Fibroblast of pulmonary artery (primary cell): ENCODE results near the gene KMT2E.

ENCODE experiments used
- DNase-seq: peaks from one replicate; pipeline ENCODE4 v3.0.0-alpha.2; 2010; ENCODE audit warnings: low read depth
- H3K4me3 ChIP-seq: replicated peaks from 2 replicates; pipeline ENCODE4 v1.5.1; 2011; ENCODE audit warnings: low read depth, mild to moderate bottlenecking, control low read depth, low read length, moderate library complexity
- CTCF ChIP-seq: IDR thresholded peaks from 2 replicates; pipeline ENCODE4 v1.5.1; 2011; ENCODE audit warnings: mild to moderate bottlenecking, control low read depth, low read length, inconsistent platforms; ENCODE audit errors: missing control alignments

The KMT2E gene

GRCh38 chr7:105101864-105102263 lies 87.9 kb downstream of the KMT2E start:
- H3K4me3 ChIP-seq, result no peak overlapping the region
- TF ChIP-seq CTCF, result no peak
- no peak for DNase-seq

- no peak for DNase-seq
- no peak for TF ChIP-seq CTCF
- no peak overlapping the region for H3K4me3 ChIP-seq
Observed at GRCh38 chr7:105102557-105103352, 88.8 kb downstream of the KMT2E start.

- no peak for TF ChIP-seq CTCF
- DNase-seq, result no peak
- no peak overlapping the region for H3K4me3 ChIP-seq
Observed at GRCh38 chr7:105105579-105105978, 91.6 kb downstream of the KMT2E start.

- no peak for TF ChIP-seq CTCF
- DNase-seq, result no peak
- H3K4me3 ChIP-seq, result no peak overlapping the region
Observed at GRCh38 chr7:105106473-105106872, 92.5 kb downstream of the KMT2E start.

GRCh38 chr7:105107458-105107857 lies 93.5 kb downstream of the KMT2E start:
- no peak for TF ChIP-seq CTCF
- H3K4me3 ChIP-seq, result no peak overlapping the region
- DNase-seq, result no peak

GRCh38 chr7:105112440-105113418 lies 98.7 kb downstream of the KMT2E start:
- no peak overlapping the region for H3K4me3 ChIP-seq
- TF ChIP-seq CTCF, result no peak
- no peak for DNase-seq
